K562 (cell line): ENCODE results near the gene FAM171A1. TPM values are rescaled to one million over a fixed set of nuclear protein-coding genes. Genes with fewer than 3 reads are reported as not detected.

Source experiments
- CC2D1A ChIP-seq: fragments of 450-650 bp; IDR thresholded peaks from 2 replicates; pipeline ENCODE4 v1.6.1; 2017; ENCODE audit warnings: mild to moderate bottlenecking
- CLOCK ChIP-seq: fragments of 250-450 bp; sonication (Bioruptor Pico); IDR thresholded peaks from 2 replicates; pipeline ENCODE4 v1.4.0; 2020; ENCODE audit warnings: mild to moderate bottlenecking, moderate library complexity, borderline replicate concordance
- JUN ChIP-seq, 2 experiments: sonication (generic) in 1 of 2; formaldehyde crosslinking in 1 of 2; IDR thresholded peaks; 2 replicates each; pipeline versions ENCODE4 v1.6.1 to v1.8.0; 2012 to 2022; ENCODE audit warnings: borderline replicate concordance in 2 of 2, mild to moderate bottlenecking in 2 of 2, improper control_type of control experiment in 1 of 2, low read depth in 1 of 2, low read length in 1 of 2, missing genetic modification reagents in 1 of 2
- KLF10 ChIP-seq: fragments of 250-450 bp; sonication (Bioruptor Pico); IDR thresholded peaks from 2 replicates; pipeline ENCODE4 v1.6.1; 2021; ENCODE audit warnings: matching md5 sums
- LCOR ChIP-seq: sonication (generic); formaldehyde crosslinking; IDR thresholded peaks from 2 replicates; pipeline ENCODE4 v1.8.0; 2022; ENCODE audit warnings: mild to moderate bottlenecking, missing genetic modification reagents
- PATZ1 ChIP-seq: fragments of 250-450 bp; sonication (Bioruptor Pico); IDR thresholded peaks from 2 replicates; pipeline ENCODE4 v1.5.0; 2020; ENCODE audit warnings: mild to moderate bottlenecking, borderline replicate concordance
- PML ChIP-seq: IDR thresholded peaks from 2 replicates; pipeline ENCODE4 v1.6.1; 2012; ENCODE audit warnings: low read length, inconsistent platforms
- POLR2AphosphoS5 ChIP-seq: IDR thresholded peaks from 2 replicates; pipeline ENCODE4 v1.6.1; 2011; ENCODE audit warnings: mild to moderate bottlenecking, low read depth, low read length, moderate library complexity; ENCODE audit not compliant: control insufficient read depth, insufficient read depth
- PRMT5 ChIP-seq: sonication (generic); formaldehyde crosslinking; IDR thresholded peaks from 2 replicates; pipeline ENCODE4 v1.5.0; 2020; ENCODE audit warnings: missing genetic modification reagents
- TEAD2 ChIP-seq: fragments of 450-650 bp; IDR thresholded peaks from 2 replicates; pipeline ENCODE4 v1.6.1; 2016; ENCODE audit warnings: missing genetic modification characterization, control low read depth, missing compliant biosample characterization
- WHSC1 ChIP-seq: IDR thresholded peaks from one replicate; pipeline ENCODE4 v1.6.1; 2012; ENCODE audit warnings: low read length, control low read depth, inconsistent platforms
- XRCC3 ChIP-seq: fragments of 450-650 bp; IDR thresholded peaks from 2 replicates; pipeline ENCODE4 v1.6.1; 2017; ENCODE audit warnings: mild to moderate bottlenecking, moderate library complexity
- ZBTB2 ChIP-seq: fragments of 450-650 bp; IDR thresholded peaks from 2 replicates; pipeline ENCODE4 v1.6.1; 2016; ENCODE audit warnings: antibody characterized with exemption
- ZC3H11A ChIP-seq: IDR thresholded peaks from 2 replicates; pipeline ENCODE4 v1.6.1; 2012; ENCODE audit warnings: low read depth, low read length, improper control_type of control experiment
- ZNF24 ChIP-seq: fragments of 450-650 bp; IDR thresholded peaks from 2 replicates; pipeline ENCODE4 v1.6.1; 2016
- ZNF609 ChIP-seq: sonication (generic); formaldehyde crosslinking; IDR thresholded peaks from 2 replicates; pipeline ENCODE4 v1.8.1; 2023; ENCODE audit warnings: missing genetic modification reagents, mild to moderate bottlenecking, borderline replicate concordance
- polyA plus RNA-seq, 8 experiments: library from polyadenylated mRNA; depleted of rRNA in 4 of 8; stranded (reverse) in 5 of 8; unstranded in 3 of 8; fragments of >200 nt; fragmentation: Nextera tagmentation in 2 of 8; fragmentation: Illumina TruSeq in 1 of 8; extraction: Ambion mirVana in 2 of 8; extraction: Trizol in 1 of 8; gene quantifications; 2 replicates each; pipeline versions ENCODE4 v1.2.1 to v1.2.3, GENCODE V29; 2011 to 2014; ENCODE audit warnings: inconsistent platforms in 1 of 8, missing spikeins in 1 of 8
- total RNA-seq, 7 experiments: library from RNA; depleted of rRNA in 6 of 7; stranded (reverse); fragments of >200 nt in 6 of 7; fragmentation: Illumina TruSeq in 2 of 7; extraction: Trizol in 2 of 7; gene quantifications; 2 replicates each; pipeline versions ENCODE4 v1.2.1 to v1.2.3, GENCODE V29; 2011 to 2021; ENCODE audit warnings: low replicate concordance in 1 of 7

Gene FAM171A1
- total and polyA plus RNA-seq, 9 of the 15 experiments (the other 6 are each of a cell fraction or from before 2014, with no cell fraction given): 0.51 to 8.2 (median 4.8) TPM

GRCh38 chr10:15244635-15245197 lies 126.4 kb downstream of the FAM171A1 start (continued):
- TF ChIP-seq ZNF609 (no peak), ZC3H11A (no peak), ZNF24 (no peak), CC2D1A (no peak), JUN (IDR thresholded peaks at IDR 0.05; ENCODE audit: borderline replicate concordance, low read depth, low read length) (peak; percentile 57; the same call in 1 of the 2 replicates), JUN (CRISPR knock-in tag; IDR thresholded peaks at IDR 0.05; ENCODE audit: borderline replicate concordance) (no peak), PATZ1 (CRISPR knock-in tag) (no peak), ZBTB2 (no peak), LCOR (CRISPR knock-in tag) (no peak), CLOCK (CRISPR knock-in tag) (no peak), PRMT5 (no peak), POLR2AphosphoS5 (no peak), XRCC3 (no peak), PML (0 out of 2 replicates have a peak, but pooled peaks have one; percentile 21), TEAD2 (no peak), KLF10 (CRISPR knock-in tag) (no peak), WHSC1 (no peak)
